Measurements from ENCODE around the gene CDR2L.
"Not testable (repeated sequence)": the region's sequence is repeated elsewhere in the genome, so short reads cannot be mapped to it uniquely, and the experiment has no call there.

Gene CDR2L

DNA sequence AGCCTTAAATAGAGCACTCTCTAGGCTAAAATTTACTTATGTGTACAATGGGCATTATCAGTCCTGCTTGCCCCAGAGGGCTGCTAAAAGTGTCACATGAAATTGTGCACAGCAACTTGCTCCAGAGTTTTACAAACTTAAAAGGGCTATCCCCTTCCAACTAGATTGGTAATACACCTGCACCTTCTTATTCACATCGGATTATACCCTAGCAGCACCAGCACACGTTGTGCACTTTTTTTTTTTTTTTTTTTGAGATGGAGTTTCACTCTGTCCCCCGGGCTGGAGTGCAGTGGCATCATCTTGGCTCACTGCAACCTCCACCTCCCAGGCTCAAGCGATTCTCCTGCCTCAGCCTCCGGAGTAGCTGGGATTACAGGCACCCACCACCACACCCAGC is 56.4 kb downstream of the CDR2L start:
- POLR2A ChIA-PET; DNase-seq (ENCODE audit: extremely low spot score): not testable (repeated sequence)
- CTCF ChIA-PET, result interaction anchor here (0.6 kb wide), 1 partner anchor 379 kb away, joined by 5 read pairs; no protein-coding TSS in a partner anchor
- peak; percentile 64; the same call in 1 of the 2 replicates for TF ChIP-seq ZNF384 (IDR thresholded peaks at IDR 0.05)

DNA sequence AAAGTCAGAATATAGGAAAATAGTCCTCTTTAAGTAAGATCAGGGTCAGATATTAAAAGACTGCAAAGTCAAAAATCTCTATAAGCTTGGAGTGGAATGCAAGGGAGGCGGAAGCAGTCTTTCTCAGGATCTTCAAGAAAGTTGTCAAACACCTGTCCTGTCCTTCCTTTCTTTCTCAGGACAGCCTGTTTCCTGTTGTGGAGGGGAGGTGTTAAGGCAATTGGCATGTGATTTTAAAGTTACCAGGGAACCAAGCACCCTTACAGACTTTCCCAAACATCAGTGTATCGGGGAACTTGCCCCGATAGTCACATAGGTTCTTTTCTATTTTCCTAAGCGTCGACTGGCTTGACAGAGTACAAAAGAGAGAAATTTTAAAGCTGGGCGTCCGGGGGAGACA is 57.3 kb downstream of the CDR2L start:
- no peak for DNase-seq (ENCODE audit: extremely low spot score)
- TF ChIP-seq CTBP1 (IDR thresholded peaks at IDR 0.05; ENCODE audit: borderline replicate concordance), result no peak
- TF ChIP-seq ARNT (IDR thresholded peaks at IDR 0.05), result no peak
- no peak for TF ChIP-seq ZNF384 (IDR thresholded peaks at IDR 0.05)
- no peak for TF ChIP-seq FOXA1 (IDR thresholded peaks at IDR 0.05)
- no peak for TF ChIP-seq SUZ12 (IDR thresholded peaks at IDR 0.05)
- TF ChIP-seq, protein P1, sequence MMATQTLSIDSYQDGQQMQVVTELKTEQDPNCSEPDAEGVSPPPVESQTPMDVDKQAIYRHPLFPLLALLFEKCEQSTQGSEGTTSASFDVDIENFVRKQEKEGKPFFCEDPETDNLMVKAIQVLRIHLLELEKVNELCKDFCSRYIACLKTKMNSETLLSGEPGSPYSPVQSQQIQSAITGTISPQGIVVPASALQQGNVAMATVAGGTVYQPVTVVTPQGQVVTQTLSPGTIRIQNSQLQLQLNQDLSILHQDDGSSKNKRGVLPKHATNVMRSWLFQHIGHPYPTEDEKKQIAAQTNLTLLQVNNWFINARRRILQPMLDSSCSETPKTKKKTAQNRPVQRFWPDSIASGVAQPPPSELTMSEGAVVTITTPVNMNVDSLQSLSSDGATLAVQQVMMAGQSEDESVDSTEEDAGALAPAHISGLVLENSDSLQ (IDR thresholded peaks at IDR 0.05), result no peak
- TF ChIP-seq FOXM1 (IDR thresholded peaks at IDR 0.05; ENCODE audit: borderline replicate concordance), result no peak
- no peak for TF ChIP-seq BHLHE40 (IDR thresholded peaks at IDR 0.05; ENCODE audit: borderline replicate concordance)
- TF ChIP-seq LEF1 (IDR thresholded peaks at IDR 0.05; ENCODE audit: borderline replicate concordance), result no peak
- TF ChIP-seq L3MBTL2 (conservative IDR thresholded peaks at IDR 0.05), result no peak
- TF ChIP-seq ELF4 (IDR thresholded peaks at IDR 0.05), result no peak
- no peak for TF ChIP-seq SP1 (IDR thresholded peaks at IDR 0.05)
- no peak for TF ChIP-seq FOXK2 (IDR thresholded peaks at IDR 0.05)
- no peak for TF ChIP-seq NFRKB (IDR thresholded peaks at IDR 0.05)
- no peak for TF ChIP-seq HDGF (IDR thresholded peaks at IDR 0.05; ENCODE audit: borderline replicate concordance)
- TF ChIP-seq TARDBP (IDR thresholded peaks at IDR 0.05), result no peak
- CTCF ChIA-PET, result no interaction called here
- POLR2A ChIA-PET, result no interaction called here

DNA sequence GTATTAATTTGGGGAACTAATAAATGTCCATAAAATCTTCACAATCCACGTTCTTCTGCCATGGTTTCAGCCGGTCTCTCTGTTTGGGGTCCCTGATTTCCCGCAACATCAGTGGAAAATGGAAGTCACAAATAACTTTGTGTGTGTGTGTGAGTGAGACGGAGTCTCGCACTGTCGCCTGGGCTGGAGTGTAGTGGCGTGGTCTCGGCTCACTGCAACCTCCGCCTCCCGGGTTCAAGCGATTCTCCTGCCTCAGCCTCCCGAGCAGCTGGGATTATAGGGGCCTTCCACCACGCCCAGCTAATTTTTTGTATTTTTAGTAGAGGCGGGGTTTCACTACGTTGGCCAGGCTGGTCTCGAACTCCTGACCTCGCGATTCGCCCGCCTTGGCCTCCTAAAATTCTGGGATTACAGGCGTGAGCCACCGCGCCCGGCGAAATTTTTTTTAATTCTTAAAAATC is 58.5 kb downstream of the CDR2L start:
- DNase-seq (ENCODE audit: extremely low spot score), result not testable (repeated sequence)
- ChIA-PET POLR2A (interaction anchor here (0.5 to 3.5 kb wide), 6 partner anchors 10 to 68 kb away, joined by 3 to 31 read pairs (median 6); partner anchors contain the start of gene MRPL58), CTCF (interaction anchor here (0.7 kb wide), 1 partner anchor 117 kb away, joined by 3 read pairs; no protein-coding TSS in a partner anchor)

DNA sequence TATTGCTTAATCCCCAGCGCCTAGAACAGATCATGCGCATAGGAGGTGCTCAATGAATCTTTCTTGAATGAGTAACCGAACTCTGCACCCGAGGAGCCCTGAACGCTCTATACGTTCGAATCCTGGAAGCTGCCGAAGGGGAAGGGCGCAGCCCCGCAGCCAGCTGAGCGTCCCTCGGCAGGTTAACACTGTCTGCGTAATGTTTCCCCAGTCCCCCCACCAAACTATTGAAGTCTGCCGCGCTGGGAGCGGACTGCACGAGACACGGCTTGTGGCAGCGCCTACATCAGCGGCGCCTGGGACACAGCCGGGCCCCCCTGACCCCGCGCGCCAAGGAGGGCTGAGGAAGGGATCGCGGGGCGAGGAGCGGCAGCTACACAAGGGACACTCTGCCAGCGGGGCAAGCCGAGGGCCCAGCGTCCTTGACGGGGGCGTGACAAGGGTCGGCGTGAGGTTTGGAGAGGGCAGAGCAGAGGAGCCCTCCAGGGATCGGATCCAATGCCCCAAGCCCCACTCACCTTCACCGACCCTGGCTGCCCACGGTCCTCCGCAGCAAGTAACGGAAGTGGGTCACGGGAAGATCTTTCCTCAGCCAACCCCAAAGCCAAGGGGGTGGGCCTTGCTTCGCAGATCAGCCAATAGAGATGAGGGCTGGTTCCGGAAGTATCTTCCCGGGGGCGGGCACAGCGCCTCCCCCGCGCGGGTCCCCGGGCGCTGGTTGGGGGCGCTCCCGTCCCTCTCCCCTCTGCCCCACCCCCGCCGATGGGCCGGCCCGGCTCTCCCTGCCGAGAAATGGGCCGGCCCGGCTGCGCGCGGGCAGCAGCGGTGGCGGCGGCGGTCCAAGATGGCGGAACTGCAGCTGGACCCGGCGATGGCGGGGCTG is 59.2 kb downstream of the CDR2L start, which contains the start of the genes ATP5PD and KCTD2:
Gene ATP5PD, minus strand, starts transcription at position 563 of the 883 bp plus-strand sequence. CDS start 4,319 bp downstream, outside the sequence.
Gene KCTD2, plus strand, starts transcription at position 819 of the 883 bp plus-strand sequence. Its CDS starts 26 bp downstream, at position 845.
- ChIA-PET CTCF (interaction anchor here (0.7 kb wide), 1 partner anchor 117 kb away, joined by 3 read pairs; no protein-coding TSS in a partner anchor), POLR2A (interaction anchor here (0.5 to 3.5 kb wide), 11 partner anchors 8 to 160 kb away, joined by 3 to 31 read pairs (median 4); partner anchors contain the start of genes ARMC7, CDR2L and MRPL58)
- TF ChIP-seq BHLHE40 (IDR thresholded peaks at IDR 0.05; ENCODE audit: borderline replicate concordance), result no peak
- TF ChIP-seq ELF4 (IDR thresholded peaks at IDR 0.05), result peak; percentile 63
- peak; percentile 98 for TF ChIP-seq FOXM1 (IDR thresholded peaks at IDR 0.05; ENCODE audit: borderline replicate concordance)
- no peak for TF ChIP-seq ARNT (IDR thresholded peaks at IDR 0.05)
- TF ChIP-seq CTBP1 (IDR thresholded peaks at IDR 0.05; ENCODE audit: borderline replicate concordance), result no peak
- TF ChIP-seq TARDBP (IDR thresholded peaks at IDR 0.05), result no peak
- TF ChIP-seq L3MBTL2 (conservative IDR thresholded peaks at IDR 0.05), result no peak
- TF ChIP-seq, protein P1 (IDR thresholded peaks at IDR 0.05), result peak; percentile 94
- TF ChIP-seq LEF1 (IDR thresholded peaks at IDR 0.05; ENCODE audit: borderline replicate concordance), result no peak
- DNase-seq (ENCODE audit: extremely low spot score), result peak; percentile 97

DNA sequence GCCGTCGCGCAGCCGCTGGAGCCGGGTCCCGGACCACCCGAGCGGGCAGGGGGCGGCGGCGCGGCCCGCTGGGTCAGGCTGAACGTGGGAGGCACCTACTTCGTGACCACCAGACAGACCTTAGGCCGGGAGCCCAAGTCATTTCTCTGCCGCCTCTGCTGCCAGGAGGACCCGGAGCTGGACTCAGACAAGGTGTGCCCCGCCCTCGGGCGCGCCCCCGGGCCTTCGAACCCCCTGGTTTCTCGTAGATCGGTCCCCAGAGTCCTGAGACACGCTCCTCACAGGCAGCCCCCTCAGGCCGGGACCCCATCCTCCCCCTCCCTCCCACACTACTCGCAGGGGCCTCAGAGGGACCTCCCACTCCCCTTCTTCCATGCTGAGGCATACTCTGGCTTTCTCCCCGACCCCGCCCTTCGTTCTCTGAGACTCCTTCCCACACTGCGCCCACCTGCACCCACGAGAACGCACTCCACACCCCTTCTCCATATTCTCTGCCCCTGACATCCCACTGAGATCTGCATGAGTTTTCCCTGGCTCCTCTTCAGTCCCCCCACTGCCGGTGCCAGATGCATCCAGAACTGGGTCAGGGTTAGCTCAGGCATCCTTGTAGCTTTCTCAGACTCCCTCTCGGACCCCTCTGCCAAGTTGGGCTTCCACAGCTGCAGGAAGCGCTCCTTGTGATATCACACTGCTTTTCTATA is 60.1 kb downstream of the CDR2L start:
- DNase-seq (ENCODE audit: extremely low spot score), result no peak
- POLR2A ChIA-PET, result interaction anchor here (0.6 to 3.5 kb wide), 9 partner anchors 9 to 160 kb away, joined by 3 to 31 read pairs (median 4); partner anchors contain the start of genes CDR2L and MRPL58
- no peak for TF ChIP-seq NFRKB (IDR thresholded peaks at IDR 0.05)
- TF ChIP-seq LEF1 (IDR thresholded peaks at IDR 0.05; ENCODE audit: borderline replicate concordance), result no peak
- no peak for TF ChIP-seq ELF4 (IDR thresholded peaks at IDR 0.05)
- TF ChIP-seq SP1 (IDR thresholded peaks at IDR 0.05), result no peak
- TF ChIP-seq SUZ12 (IDR thresholded peaks at IDR 0.05), result no peak
- TF ChIP-seq TARDBP (IDR thresholded peaks at IDR 0.05), result no peak
- no peak for TF ChIP-seq FOXM1 (IDR thresholded peaks at IDR 0.05; ENCODE audit: borderline replicate concordance)
- CTCF ChIA-PET, result interaction anchor here (0.9 kb wide), 1 partner anchor 12 kb away, joined by 4 read pairs; no protein-coding TSS in a partner anchor

DNA sequence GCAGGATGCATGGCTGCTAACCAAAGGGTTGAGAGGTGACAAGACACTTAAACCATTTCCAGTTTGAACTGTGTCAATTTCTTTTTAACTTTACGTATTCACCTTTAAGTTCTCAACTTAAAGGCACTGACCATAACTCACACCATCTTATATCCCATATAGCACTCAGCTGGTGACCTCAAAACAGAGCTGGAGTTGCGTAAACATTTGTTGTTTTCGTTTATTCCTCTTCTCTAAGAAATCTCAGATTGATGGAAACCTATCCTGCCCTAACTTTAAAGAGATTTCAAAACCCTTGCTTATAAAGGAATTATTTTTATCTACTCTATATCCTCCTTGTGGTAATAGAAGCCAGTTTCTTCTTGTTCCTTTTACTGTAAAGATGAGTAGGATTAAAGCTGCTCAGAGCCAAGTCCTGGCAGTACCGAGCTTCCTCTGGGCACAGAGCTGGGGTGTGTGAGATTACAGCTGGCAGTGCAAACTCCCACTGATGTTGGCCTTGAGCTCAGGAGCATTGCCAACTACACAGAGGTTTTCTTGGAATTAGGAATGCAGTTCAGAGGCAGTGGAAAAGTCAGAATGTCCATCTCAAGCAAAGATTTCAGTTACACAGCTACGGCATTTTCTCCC is 60.9 kb downstream of the CDR2L start:
- DNase-seq (ENCODE audit: extremely low spot score), result no peak
- TF ChIP-seq SP1 (IDR thresholded peaks at IDR 0.05) (no peak), ZNF384 (IDR thresholded peaks at IDR 0.05) (no peak), L3MBTL2 (conservative IDR thresholded peaks at IDR 0.05) (no peak), SUZ12 (IDR thresholded peaks at IDR 0.05) (no peak), ARNT (IDR thresholded peaks at IDR 0.05) (no peak), LEF1 (IDR thresholded peaks at IDR 0.05; ENCODE audit: borderline replicate concordance) (no peak), HDGF (IDR thresholded peaks at IDR 0.05; ENCODE audit: borderline replicate concordance) (no peak)
- TF ChIP-seq, protein P1 (IDR thresholded peaks at IDR 0.05), result no peak
- ChIA-PET CTCF (interaction anchor here (0.9 kb wide), 1 partner anchor 12 kb away, joined by 4 read pairs; no protein-coding TSS in a partner anchor), POLR2A (interaction anchor here (0.8 to 3.5 kb wide), 8 partner anchors 13 to 223 kb away, joined by 3 to 31 read pairs (median 4); partner anchors contain the start of genes ARMC7, CDR2L, MIF4GD and MRPL58)
